Fibroblast of lung (primary cell): ENCODE data around the gene RBP4. TPM values are rescaled to one million over a fixed set of nuclear protein-coding genes. Genes with fewer than 3 reads are reported as not detected.

Experiments
- DNase-seq, 2 donors: peaks; one replicate each; pipeline versions ENCODE4 v3.0.0 to v3.0.0-alpha.2; 2010; ENCODE audit warnings: low read depth in 2 of 2
- H2AFZ ChIP-seq: 2 replicates; pipeline ENCODE4 v1.5.1; 2012; ENCODE audit warnings: low read length, control low read depth, inconsistent platforms
- H3K27ac ChIP-seq: 2 replicates; pipeline ENCODE4 v1.5.1; 2011; ENCODE audit warnings: low read length, control low read depth; ENCODE audit not compliant: insufficient read depth
- H3K27me3 ChIP-seq: 2 replicates; pipeline ENCODE4 v1.5.1; 2011; ENCODE audit warnings: mild to moderate bottlenecking, low read length; ENCODE audit not compliant: control insufficient read depth, insufficient read depth
- H3K36me3 ChIP-seq: 2 replicates; pipeline ENCODE4 v1.5.1; 2011; ENCODE audit warnings: low read length; ENCODE audit not compliant: control insufficient read depth, insufficient read depth
- H3K4me1 ChIP-seq: 2 replicates; pipeline ENCODE4 v1.5.1; 2011; ENCODE audit warnings: low read length; ENCODE audit not compliant: control insufficient read depth, insufficient read depth; ENCODE audit errors: extremely low read depth
- H3K4me2 ChIP-seq: 2 replicates; pipeline ENCODE4 v1.5.1; 2011; ENCODE audit warnings: low read length, control low read depth; ENCODE audit not compliant: insufficient read depth; ENCODE audit errors: extremely low read depth
- H3K4me3 ChIP-seq, 4 experiments: fragments of 200-600 bp in 1 of 4; sonication (generic) in 1 of 4; replicated peaks in 1 of 4; 2 replicates each; pipeline ENCODE4 v1.5.1; 2011 to 2016; ENCODE audit warnings: low read length in 4 of 4, low read depth in 3 of 4, mild to moderate bottlenecking in 3 of 4, control low read depth in 2 of 4, inconsistent platforms in 1 of 4, mixed read lengths in 1 of 4; ENCODE audit not compliant: insufficient read depth in 1 of 4; ENCODE audit errors: control extremely low read depth in 1 of 4
- H3K79me2 ChIP-seq: 2 replicates; pipeline ENCODE4 v1.5.1; 2012; ENCODE audit warnings: mild to moderate bottlenecking, low read length, inconsistent platforms; ENCODE audit not compliant: control insufficient read depth, insufficient read depth
- H3K9ac ChIP-seq: 2 replicates; pipeline ENCODE4 v1.5.1; 2011; ENCODE audit warnings: mild to moderate bottlenecking, low read length, control low read depth; ENCODE audit not compliant: insufficient read depth
- H3K9me3 ChIP-seq: 2 replicates; pipeline ENCODE4 v1.5.1; 2012; ENCODE audit warnings: low read depth, low read length; ENCODE audit not compliant: control insufficient read depth, insufficient read depth
- H4K20me1 ChIP-seq: 2 replicates; pipeline ENCODE4 v1.5.1; 2011; ENCODE audit warnings: low read length; ENCODE audit not compliant: control insufficient read depth, insufficient read depth; ENCODE audit errors: extremely low read depth
- CTCF ChIP-seq, 2 donors: IDR thresholded peaks in 1 of 2; conservative IDR thresholded peaks in 1 of 2; 1 replicate in 1 of 2; 2 replicates in 1 of 2; pipeline ENCODE4 v1.5.1; 2011 to 2012; ENCODE audit warnings: low read length in 2 of 2, control low read depth in 1 of 2, inconsistent platforms in 1 of 2, low read depth in 1 of 2, mild to moderate bottlenecking in 1 of 2
- EZH2 ChIP-seq: IDR thresholded peaks from 2 replicates; pipeline ENCODE4 v1.5.1; 2012; ENCODE audit warnings: low read length, control low read depth, mild to moderate bottlenecking; ENCODE audit errors: missing control alignments
- polyA plus RNA-seq, 2 donors: library from polyadenylated mRNA; depleted of rRNA in 1 of 2; stranded (reverse) in 1 of 2; unstranded in 1 of 2; fragments of >200 nt; gene quantifications; 2 replicates each; pipeline ENCODE4 v1.2.1, GENCODE V29; 2011 to 2012; ENCODE audit warnings: missing spikeins in 1 of 2
- total RNA-seq: library from RNA; depleted of rRNA; stranded (reverse); fragments of >200 nt; gene quantifications from 2 replicates; pipeline ENCODE4 v1.2.1, GENCODE V29; 2014

Gene RBP4
- total and polyA plus RNA-seq, 2 donors (not counting 1 experiment from before 2014, with no cell fraction given): 0.28 TPM; not detected in 1

GRCh38 chr10:93567277-93568104, 33.5 kb downstream of the RBP4 start:
- no peak overlapping the region for H2AFZ ChIP-seq
- peaks cover 34% of the 10 kb centered on the region for H3K27me3 ChIP-seq
- TF ChIP-seq EZH2: no peak
- no peak for TF ChIP-seq CTCF (conservative IDR thresholded peaks at IDR 0.05 in 1 of 2, IDR thresholded peaks at IDR 0.05 in 1 of 2; ENCODE audit: low read depth in 1 of 2, low read length in 2 of 2)
- no peaks in the 10 kb centered on the region for H3K79me2 ChIP-seq
- H3K9me3 ChIP-seq: no peaks in the 10 kb centered on the region
- H3K4me2 ChIP-seq: no peak overlapping the region
- no peaks in the 10 kb centered on the region for H3K36me3 ChIP-seq
- no peak overlapping the region for H3K4me3 ChIP-seq
- no peak overlapping the region for H3K27ac ChIP-seq
- no peaks in the 10 kb centered on the region for H4K20me1 ChIP-seq
- H3K4me1 ChIP-seq: no peaks in the 10 kb centered on the region
- DNase-seq: no peak
- H3K9ac ChIP-seq: no peak overlapping the region

GRCh38 chr10:93566435-93567276, 34.4 kb downstream of the RBP4 start, which contains the start of gene FFAR4:
FFAR4 (plus strand) TSS chr10:93566665; CDS start chr10:93566721, 56 bp downstream.
- Histone ChIP-seq H3K27ac (no peak within 1 kb of the TSS), H3K4me2 (peak within 1 kb of the TSS; percentile 13)

More at GRCh38 chr10:93566435-93567276, 34.4 kb downstream of the RBP4 start, which contains the start of gene FFAR4:
- H3K9ac ChIP-seq: no peak within 1 kb of the TSS
- H2AFZ ChIP-seq: no peak within 1 kb of the TSS
- no peaks in the 10 kb centered on the region for H3K79me2 ChIP-seq
- peaks cover 32% of the 10 kb centered on the region for H3K27me3 ChIP-seq
- H4K20me1 ChIP-seq: no peaks in the 10 kb centered on the region
- H3K9me3 ChIP-seq: no peaks in the 10 kb centered on the region
- TF ChIP-seq EZH2 (peak; percentile 21), CTCF (conservative IDR thresholded peaks at IDR 0.05 in 1 of 2, IDR thresholded peaks at IDR 0.05 in 1 of 2; ENCODE audit: low read depth in 1 of 2, low read length in 2 of 2) (no peak)
- no peak within 1 kb of the TSS for H3K4me3 ChIP-seq
- DNase-seq: no peak
- no peaks in the 10 kb centered on the region for H3K4me1 ChIP-seq
- H3K36me3 ChIP-seq: no peaks in the 10 kb centered on the region
